Gastroesophageal sphincter (tissue), 3 donors: Measurements from ENCODE around the gene CRTC3.

Experiments used
- CTCF ChIP-seq, 4 experiments: fragments of 200-600 bp in 2 of 4; fragments of 450-650 bp in 2 of 4; sonication (generic) in 1 of 4; IDR thresholded peaks; one replicate each; pipeline ENCODE4 v1.5.1; 2017 to 2019; ENCODE audit warnings: antibody characterized with exemption in 4 of 4, mild to moderate bottlenecking in 2 of 4, moderate library complexity in 2 of 4
- EP300 ChIP-seq: sonication (generic); formaldehyde crosslinking; IDR thresholded peaks from one replicate; pipeline ENCODE4 v1.6.1; 2017; ENCODE audit warnings: antibody characterized with exemption, mild to moderate bottlenecking
- POLR2A ChIP-seq, 2 donors: fragments of 450-650 bp; IDR thresholded peaks; one replicate each; pipeline ENCODE4 v1.6.1; 2017; ENCODE audit warnings: antibody characterized with exemption in 2 of 2, mild to moderate bottlenecking in 2 of 2, moderate library complexity in 1 of 2
- POLR2AphosphoS5 ChIP-seq: sonication (generic); formaldehyde crosslinking; IDR thresholded peaks from one replicate; pipeline ENCODE4 v1.6.1; 2017; ENCODE audit warnings: antibody characterized with exemption

- TF ChIP-seq POLR2AphosphoS5 (no peak), POLR2A (IDR thresholded peaks at IDR 0.05) (no peak), CTCF (IDR thresholded peaks at IDR 0.05) (no peak), EP300 (no peak)
These were observed 162.5 kb downstream of the CRTC3 start for GRCh38 chr15:90691982-90692773.
